ENCODE measurements around the gene STT3B.

Gene STT3B

GRCh38 chr3:31559872-31560534, 27.3 kb downstream of the STT3B start:
- DNase-seq (ENCODE audit: insufficient read length, low spot score) (no peak), FAIRE-seq (no peak)
- no peak for TF ChIP-seq POU2F2 (IDR thresholded peaks at IDR 0.05; ENCODE audit: low read depth, low read length)
- TF ChIP-seq PAX5 (IDR thresholded peaks at IDR 0.05; ENCODE audit: insufficient read depth, low read length, severe bottlenecking): no peak
- TF ChIP-seq TAF1 (IDR thresholded peaks at IDR 0.05; ENCODE audit: low read depth, low read length): no peak
- no peak for TF ChIP-seq POLR2AphosphoS5 (IDR thresholded peaks at IDR 0.05; ENCODE audit: low read depth, low read length)
- TF ChIP-seq POLR2A (IDR thresholded peaks at IDR 0.05; ENCODE audit: low read depth, low read length): no peak

GRCh38 chr3:31561891-31562290, 29.2 kb downstream of the STT3B start:
- no peak for FAIRE-seq
- no peak for DNase-seq (ENCODE audit: insufficient read length, low spot score)
- TF ChIP-seq SPI1 (IDR thresholded peaks at IDR 0.05; ENCODE audit: low read depth, low read length): no peak

DNA sequence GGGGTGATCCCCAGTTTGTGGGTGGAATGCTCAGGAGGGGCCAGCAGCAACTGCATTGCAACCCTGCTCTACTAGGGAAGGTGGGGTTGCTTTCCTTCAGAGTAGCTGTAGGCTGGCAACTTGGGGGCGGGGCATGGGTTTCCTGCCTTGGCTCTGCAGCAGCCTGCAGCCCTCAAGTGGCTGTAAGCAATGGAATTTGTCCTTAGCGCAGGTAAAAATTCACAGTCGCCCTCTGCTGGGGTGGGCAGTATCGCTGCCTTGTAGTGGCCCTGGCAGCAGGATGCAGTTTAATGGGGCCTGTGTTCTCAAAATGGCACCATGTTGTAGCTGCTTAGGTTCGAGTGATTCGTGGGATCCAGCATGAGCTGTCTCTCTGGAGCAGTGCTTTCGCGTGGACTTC, 29.8 kb downstream of the STT3B start:
- TF ChIP-seq POLR2AphosphoS5 (IDR thresholded peaks at IDR 0.05; ENCODE audit: low read depth, low read length) (no peak), PAX5 (IDR thresholded peaks at IDR 0.05; ENCODE audit: insufficient read depth, low read length, severe bottlenecking) (no peak), POLR2A (IDR thresholded peaks at IDR 0.05; ENCODE audit: low read depth, low read length) (no peak), TAF1 (IDR thresholded peaks at IDR 0.05; ENCODE audit: low read depth, low read length) (no peak), POU2F2 (IDR thresholded peaks at IDR 0.05; ENCODE audit: low read depth, low read length) (no peak), SPI1 (IDR thresholded peaks at IDR 0.05; ENCODE audit: low read depth, low read length) (no peak)
- DNase-seq (ENCODE audit: insufficient read length, low spot score): no peak

GRCh38 chr3:31565288-31565687, 32.6 kb downstream of the STT3B start:
- TF ChIP-seq POU2F2 (IDR thresholded peaks at IDR 0.05; ENCODE audit: low read depth, low read length) (no peak), POLR2A (IDR thresholded peaks at IDR 0.05; ENCODE audit: low read depth, low read length) (no peak), SPI1 (IDR thresholded peaks at IDR 0.05; ENCODE audit: low read depth, low read length) (no peak), PAX5 (IDR thresholded peaks at IDR 0.05; ENCODE audit: insufficient read depth, low read length, severe bottlenecking) (no peak), TAF1 (IDR thresholded peaks at IDR 0.05; ENCODE audit: low read depth, low read length) (no peak), POLR2AphosphoS5 (IDR thresholded peaks at IDR 0.05; ENCODE audit: low read depth, low read length) (no peak)
- FAIRE-seq (peak; percentile 33), DNase-seq (ENCODE audit: insufficient read length, low spot score) (no peak)

More for the DNA sequence above, 29.8 kb downstream of the STT3B start:
- FAIRE-seq: no peak

GRCh38 chr3:31567036-31567435, 34.3 kb downstream of the STT3B start:
- TF ChIP-seq PAX5 (IDR thresholded peaks at IDR 0.05; ENCODE audit: insufficient read depth, low read length, severe bottlenecking) (no peak), POLR2AphosphoS5 (IDR thresholded peaks at IDR 0.05; ENCODE audit: low read depth, low read length) (no peak), POU2F2 (IDR thresholded peaks at IDR 0.05; ENCODE audit: low read depth, low read length) (no peak), SPI1 (IDR thresholded peaks at IDR 0.05; ENCODE audit: low read depth, low read length) (no peak), POLR2A (IDR thresholded peaks at IDR 0.05; ENCODE audit: low read depth, low read length) (no peak), TAF1 (IDR thresholded peaks at IDR 0.05; ENCODE audit: low read depth, low read length) (no peak)
- DNase-seq (ENCODE audit: insufficient read length, low spot score) (no peak), FAIRE-seq (no peak)

DNA sequence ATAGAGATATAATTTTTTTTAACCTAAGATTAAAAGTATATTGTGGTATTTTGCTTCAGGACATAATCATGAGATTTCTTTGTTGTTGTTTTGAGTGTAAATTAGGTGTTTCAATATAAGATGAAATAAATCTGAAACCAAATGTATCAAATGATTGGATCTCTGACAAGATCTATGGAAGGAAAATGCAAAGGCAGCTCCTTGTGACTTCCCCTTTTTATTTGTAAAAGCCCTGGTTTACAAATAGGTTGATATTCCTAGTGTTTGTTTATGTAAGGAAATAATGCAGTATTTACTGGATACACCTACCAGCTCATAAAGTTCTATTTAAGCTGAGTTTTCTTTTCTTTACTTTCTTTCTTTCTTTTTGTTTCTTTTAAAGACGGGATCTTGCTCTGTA, 35.9 kb downstream of the STT3B start:
- TF ChIP-seq SPI1 (IDR thresholded peaks at IDR 0.05; ENCODE audit: low read depth, low read length) (peak; percentile 63), POLR2AphosphoS5 (IDR thresholded peaks at IDR 0.05; ENCODE audit: low read depth, low read length) (no peak), PAX5 (IDR thresholded peaks at IDR 0.05; ENCODE audit: insufficient read depth, low read length, severe bottlenecking) (no peak)
- no peak for FAIRE-seq
- DNase-seq (ENCODE audit: insufficient read length, low spot score): no peak

GRCh38 chr3:31571325-31571724, 38.6 kb downstream of the STT3B start:
- DNase-seq (ENCODE audit: insufficient read length, low spot score) (no peak), FAIRE-seq (peak; percentile 69)

DNA sequence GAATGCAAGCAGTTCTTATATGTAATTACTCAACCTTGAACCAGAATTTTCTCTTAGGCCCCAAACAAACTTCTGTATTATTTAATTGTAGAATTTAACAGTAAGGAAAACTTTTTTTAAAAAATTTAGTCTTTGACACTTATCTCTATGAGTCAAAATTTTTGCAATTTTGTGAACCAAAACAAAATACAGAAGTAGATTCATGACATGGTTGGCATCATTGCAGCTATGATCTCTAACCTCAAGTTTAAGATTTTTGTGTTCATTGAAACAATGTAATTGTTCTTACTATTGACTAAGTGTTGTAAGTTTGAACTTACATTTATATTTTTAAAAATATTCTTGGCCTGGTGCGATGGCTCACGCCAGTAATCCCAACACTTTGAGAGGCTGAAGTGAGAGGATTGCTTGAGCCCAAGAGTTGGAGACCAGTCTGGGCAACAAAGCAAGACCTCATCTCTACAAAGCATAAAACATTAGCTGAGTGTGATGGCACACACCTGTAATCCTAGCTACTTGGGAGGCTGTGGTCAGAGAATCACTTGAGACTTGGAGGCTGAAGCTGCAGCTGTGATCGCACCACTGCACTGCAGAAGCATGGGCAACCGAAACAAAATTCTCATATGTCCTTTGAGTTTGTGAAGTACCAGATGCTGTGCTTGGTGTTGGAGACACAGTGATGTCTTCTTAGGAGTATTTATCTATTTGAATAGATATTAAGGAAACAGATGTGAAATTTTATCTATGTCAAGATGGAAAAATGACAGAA, 39.7 kb downstream of the STT3B start:
- DNase-seq (ENCODE audit: insufficient read length, low spot score) (no peak), FAIRE-seq (peak; percentile 31)
- TF ChIP-seq SPI1 (IDR thresholded peaks at IDR 0.05; ENCODE audit: low read depth, low read length): no peak
- no peak for TF ChIP-seq PAX5 (IDR thresholded peaks at IDR 0.05; ENCODE audit: insufficient read depth, low read length, severe bottlenecking)
- no peak for TF ChIP-seq TAF1 (IDR thresholded peaks at IDR 0.05; ENCODE audit: low read depth, low read length)
- TF ChIP-seq POLR2A (IDR thresholded peaks at IDR 0.05; ENCODE audit: low read depth, low read length): no peak
- no peak for TF ChIP-seq POLR2AphosphoS5 (IDR thresholded peaks at IDR 0.05; ENCODE audit: low read depth, low read length)
- TF ChIP-seq POU2F2 (IDR thresholded peaks at IDR 0.05; ENCODE audit: low read depth, low read length): no peak

More at GRCh38 chr3:31571325-31571724, 38.6 kb downstream of the STT3B start:
- no peak for TF ChIP-seq PAX5 (IDR thresholded peaks at IDR 0.05; ENCODE audit: insufficient read depth, low read length, severe bottlenecking)
- TF ChIP-seq POLR2AphosphoS5 (IDR thresholded peaks at IDR 0.05; ENCODE audit: low read depth, low read length): no peak
- TF ChIP-seq POLR2A (IDR thresholded peaks at IDR 0.05; ENCODE audit: low read depth, low read length): no peak
- no peak for TF ChIP-seq POU2F2 (IDR thresholded peaks at IDR 0.05; ENCODE audit: low read depth, low read length)
- no peak for TF ChIP-seq SPI1 (IDR thresholded peaks at IDR 0.05; ENCODE audit: low read depth, low read length)
- TF ChIP-seq TAF1 (IDR thresholded peaks at IDR 0.05; ENCODE audit: low read depth, low read length): no peak

GRCh38 chr3:31573036-31573779, 40.5 kb downstream of the STT3B start:
- FAIRE-seq: peak; percentile 47
- no peak for DNase-seq (ENCODE audit: insufficient read length, low spot score)
- TF ChIP-seq TAF1 (IDR thresholded peaks at IDR 0.05; ENCODE audit: low read depth, low read length) (no peak), POLR2A (IDR thresholded peaks at IDR 0.05; ENCODE audit: low read depth, low read length) (no peak), SPI1 (IDR thresholded peaks at IDR 0.05; ENCODE audit: low read depth, low read length) (no peak), PAX5 (IDR thresholded peaks at IDR 0.05; ENCODE audit: insufficient read depth, low read length, severe bottlenecking) (no peak), POU2F2 (IDR thresholded peaks at IDR 0.05; ENCODE audit: low read depth, low read length) (no peak), POLR2AphosphoS5 (IDR thresholded peaks at IDR 0.05; ENCODE audit: low read depth, low read length) (no peak)

All from GM12891 (cell line).